Fibroblast of the conjunctiva (primary cell): Measurements from ENCODE around the gene LRRTM4.

Source experiments
- DNase-seq: peaks from one replicate; pipeline ENCODE4 v3.0.0-alpha.2; 2010; ENCODE audit warnings: low read depth

LRRTM4 gene

GRCh38 chr2:76985387-76986136, 536.6 kb downstream of the LRRTM4 start:
- DNase-seq: no peak

GRCh38 chr2:76984359-76984758, 537.8 kb downstream of the LRRTM4 start:
- no peak for DNase-seq

DNA sequence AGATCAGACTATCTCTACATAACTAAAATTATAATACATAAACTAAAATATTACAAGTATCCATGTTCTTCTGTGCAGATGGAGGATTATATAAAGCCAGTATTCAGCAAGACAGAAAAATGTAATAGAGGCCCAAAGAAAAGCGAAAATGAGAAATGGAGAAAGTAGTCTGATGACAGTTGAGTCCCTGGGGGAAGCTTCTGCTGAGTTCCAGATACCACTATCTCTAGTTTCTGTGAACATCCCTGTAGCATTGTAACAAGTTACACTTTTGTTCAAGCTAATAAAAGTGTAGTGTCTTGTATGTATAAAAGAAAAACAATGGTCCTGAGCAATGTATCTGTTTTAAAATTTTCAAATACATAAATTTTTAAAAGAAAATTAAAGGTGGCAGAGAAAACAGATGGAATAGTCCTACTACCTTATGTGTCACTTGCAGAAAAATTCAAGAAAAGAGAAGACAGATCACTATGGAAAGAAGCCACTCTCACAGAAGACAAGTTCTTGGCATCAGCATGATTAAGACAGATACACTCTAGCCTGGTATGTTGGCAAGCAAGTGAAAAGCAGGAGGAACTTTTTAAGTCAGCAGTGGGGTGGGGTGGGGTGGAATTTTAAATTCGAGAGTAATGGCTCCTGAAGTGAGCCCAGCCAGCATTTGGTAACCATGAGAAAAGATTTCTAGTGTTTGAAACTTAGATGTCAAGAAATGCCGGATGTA, 541.9 kb downstream of the LRRTM4 start:
- DNase-seq: no peak

DNA sequence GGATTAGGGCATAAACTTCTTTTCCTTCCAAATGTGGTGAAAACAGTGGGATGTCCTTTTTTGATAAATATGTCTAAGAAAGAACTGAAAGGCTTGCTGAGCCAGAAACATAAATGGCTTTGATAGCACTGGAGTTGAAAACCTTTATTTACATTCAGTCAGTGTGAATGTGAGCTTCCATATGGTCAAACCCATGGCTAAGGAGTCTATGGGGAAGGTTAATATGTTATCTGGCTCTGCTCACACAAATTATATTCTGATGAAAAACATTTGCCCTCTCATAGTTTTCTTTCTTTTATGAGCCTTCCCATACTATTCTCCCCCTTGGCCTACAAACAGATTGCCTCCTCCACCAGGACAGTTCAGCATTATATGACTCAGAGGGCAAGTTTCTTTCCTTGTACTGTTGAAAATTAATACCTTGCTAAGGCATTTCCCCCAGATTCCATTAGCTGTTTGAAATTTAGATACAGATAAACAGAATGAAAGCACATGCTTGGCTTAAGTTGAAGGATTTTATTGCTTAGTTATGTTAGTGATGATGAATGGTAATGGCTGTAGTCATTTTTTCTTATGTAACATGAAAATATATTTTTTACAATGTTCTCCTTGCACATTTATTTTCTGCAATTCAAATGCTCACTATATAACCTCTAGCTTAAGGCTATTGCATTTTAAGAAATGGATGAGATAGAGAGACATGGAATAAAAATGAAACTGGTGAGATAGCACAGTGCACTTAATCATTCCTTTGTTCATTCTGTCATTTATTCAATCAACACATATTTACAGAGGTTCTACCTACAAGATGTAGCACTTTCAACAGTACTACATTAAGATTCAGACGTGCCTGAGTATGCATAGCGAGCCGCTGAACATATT, 544.1 kb downstream of the LRRTM4 start:
- no peak for DNase-seq

- DNase-seq: no peak
Measured at GRCh38 chr2:76975752-76976151, 546.4 kb downstream of the LRRTM4 start.

DNA sequence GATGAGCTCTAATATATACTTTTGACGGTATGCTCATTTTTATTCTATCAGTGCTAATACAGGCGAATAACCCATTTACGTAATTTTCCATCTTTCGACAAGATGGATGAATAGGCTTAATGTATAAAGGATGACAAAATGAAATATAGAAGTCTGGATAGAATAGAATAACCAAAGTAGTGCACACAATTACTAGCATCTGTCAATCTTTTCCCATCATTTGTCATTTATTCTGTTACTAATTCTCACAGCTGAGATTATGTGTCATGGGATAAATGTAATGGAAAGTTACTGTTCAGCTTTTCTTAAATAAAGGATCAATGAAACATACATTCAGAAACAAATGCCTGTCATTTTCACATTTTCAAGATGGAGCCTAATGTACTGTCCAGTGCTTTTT, 548.6 kb downstream of the LRRTM4 start:
- DNase-seq: no peak

- DNase-seq: no peak
Measured at GRCh38 chr2:76965772-76966171, 556.4 kb downstream of the LRRTM4 start.

- DNase-seq: no peak
Measured at GRCh38 chr2:76958749-76959148, 563.4 kb downstream of the LRRTM4 start.

- DNase-seq: peak; percentile 4
Measured at GRCh38 chr2:76953733-76954347, 568.3 kb downstream of the LRRTM4 start.

DNA sequence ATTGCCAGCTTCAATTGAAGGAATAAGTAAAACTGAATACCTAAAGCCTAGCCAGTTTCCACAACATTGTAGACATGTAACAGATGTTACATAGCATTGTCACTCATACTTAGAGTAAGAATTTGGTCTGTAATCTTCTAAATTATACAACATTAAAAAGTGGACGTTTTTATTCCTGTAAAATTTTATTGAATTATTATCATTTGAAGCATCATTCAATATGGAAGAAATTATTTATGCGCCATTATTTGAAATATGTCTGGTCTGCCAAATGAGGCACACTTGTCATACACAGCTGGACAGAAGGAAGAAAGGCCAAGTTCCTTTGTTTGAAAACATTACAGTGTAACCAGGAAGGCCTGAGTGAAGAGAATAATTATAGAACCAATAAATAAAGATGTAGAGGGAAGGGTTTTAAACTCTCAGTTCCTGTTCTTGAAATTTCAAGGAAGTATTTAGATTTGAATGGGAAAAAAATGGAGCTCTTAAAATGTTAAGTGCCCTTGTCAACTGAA, 575.5 kb downstream of the LRRTM4 start:
- DNase-seq: no peak

DNA sequence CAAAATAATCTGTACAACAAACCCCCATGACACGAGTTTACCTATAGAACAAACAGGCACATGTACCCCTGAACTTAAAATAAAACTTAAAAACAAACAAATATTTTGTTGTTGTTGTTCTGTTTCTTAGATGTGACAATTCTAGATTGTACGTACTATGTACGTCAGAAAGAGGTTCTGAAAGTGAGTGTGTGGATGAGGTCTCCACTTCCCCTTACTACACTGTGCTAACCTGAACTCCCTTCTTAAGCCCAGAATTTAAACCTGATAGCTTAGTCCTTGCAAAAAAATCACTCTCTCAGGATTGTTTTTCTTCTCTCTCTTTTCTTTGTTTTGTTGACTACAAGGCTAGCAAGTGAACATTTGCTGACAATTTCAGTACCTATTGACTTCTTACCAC, 581.6 kb downstream of the LRRTM4 start:
- DNase-seq: no peak

- DNase-seq: no peak
Measured at GRCh38 chr2:76938153-76938552, 584.0 kb downstream of the LRRTM4 start.

DNA sequence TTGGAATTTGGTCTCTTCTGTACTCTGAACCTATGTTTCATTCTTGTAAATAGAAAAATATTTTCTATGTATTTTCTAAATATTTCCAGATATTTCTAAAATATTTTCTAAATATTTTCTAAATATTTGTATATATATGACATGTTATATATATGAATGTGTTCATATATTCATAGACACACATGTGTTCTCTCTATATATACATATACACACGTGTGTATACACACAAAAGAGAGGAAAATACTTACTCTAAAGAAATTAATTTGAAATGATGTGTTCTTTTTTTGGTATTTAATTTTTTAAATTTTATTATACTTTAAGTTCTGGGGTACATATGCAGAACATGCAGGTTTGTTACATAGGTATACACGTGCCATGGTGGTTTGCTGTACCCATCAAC, 589.6 kb downstream of the LRRTM4 start:
- DNase-seq: no peak

DNA sequence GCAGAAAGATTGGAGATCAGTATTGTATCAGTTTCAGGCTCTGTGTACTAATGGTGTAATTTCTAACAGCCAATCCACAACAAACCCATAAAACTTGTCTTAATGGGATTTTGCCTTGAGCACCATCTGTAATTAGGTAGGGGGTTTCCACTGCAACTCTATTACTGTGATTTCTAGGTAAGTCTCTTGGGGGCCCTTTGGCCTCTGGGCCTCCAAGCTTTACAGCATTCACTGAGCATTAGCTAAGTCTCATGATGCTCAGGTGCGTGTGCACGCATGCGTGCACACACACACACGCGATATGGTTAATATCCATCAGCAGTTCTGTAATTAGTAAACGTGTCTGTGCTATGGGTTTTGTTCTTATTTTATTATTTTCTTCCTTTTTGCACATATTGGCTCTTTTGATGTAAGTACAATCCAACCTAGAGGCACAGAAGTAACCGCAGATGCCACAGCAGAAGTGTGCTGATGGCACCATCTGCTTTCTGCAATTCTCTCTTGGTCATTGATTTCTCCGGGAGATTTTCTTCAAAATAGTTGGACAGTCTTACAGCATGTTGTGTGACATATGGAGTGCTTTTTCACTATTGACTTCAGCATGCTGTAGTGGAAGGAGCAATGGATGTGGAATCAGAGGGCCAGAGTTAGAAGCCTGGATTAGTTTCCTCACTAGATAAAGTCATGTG, 592.0 kb downstream of the LRRTM4 start:
- DNase-seq: no peak

DNA sequence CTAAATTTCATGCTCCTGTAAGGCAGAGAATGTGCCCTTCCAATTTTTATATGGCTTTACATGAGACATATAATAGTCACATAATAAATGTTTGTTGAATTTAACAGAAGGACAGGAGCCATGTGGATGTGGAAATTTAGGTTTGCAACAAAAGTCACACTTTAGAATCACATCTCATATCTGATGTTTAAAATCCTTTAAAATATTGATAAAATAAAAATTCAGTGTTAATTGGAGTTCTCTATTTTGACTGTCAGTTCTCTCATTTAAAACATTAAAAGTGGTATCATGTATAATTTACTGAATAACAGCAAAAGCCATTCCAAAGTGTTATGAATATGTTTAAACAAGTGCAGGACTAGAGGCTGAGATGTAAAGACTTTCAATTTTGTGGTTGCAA, 594.1 kb downstream of the LRRTM4 start:
- no peak for DNase-seq

GRCh38 chr2:76921006-76921405, 601.2 kb downstream of the LRRTM4 start:
- DNase-seq: no peak

DNA sequence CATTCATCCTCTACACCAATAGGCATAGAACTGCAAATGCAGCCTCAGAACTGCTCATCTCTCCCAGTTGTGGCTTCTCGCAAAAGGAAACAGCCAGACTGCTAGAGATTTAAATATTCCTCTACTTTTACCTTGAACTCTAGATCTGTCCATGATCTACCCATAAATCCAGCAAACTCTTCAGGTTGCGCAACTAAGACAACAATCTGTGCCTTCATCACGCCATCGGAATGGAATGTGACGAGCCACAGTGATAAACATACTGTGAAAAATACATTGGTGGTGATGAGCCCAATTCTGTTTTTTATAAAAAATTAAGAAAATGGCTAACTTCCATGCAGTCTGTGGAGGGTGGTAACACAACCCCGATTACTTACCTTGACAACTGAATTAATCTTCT, 626.7 kb downstream of the LRRTM4 start:
- no peak for DNase-seq

- DNase-seq: no peak
Measured at GRCh38 chr2:76870581-76870980, 651.6 kb downstream of the LRRTM4 start.

- DNase-seq: no peak
Measured at GRCh38 chr2:76870011-76870410, 652.2 kb downstream of the LRRTM4 start.

DNA sequence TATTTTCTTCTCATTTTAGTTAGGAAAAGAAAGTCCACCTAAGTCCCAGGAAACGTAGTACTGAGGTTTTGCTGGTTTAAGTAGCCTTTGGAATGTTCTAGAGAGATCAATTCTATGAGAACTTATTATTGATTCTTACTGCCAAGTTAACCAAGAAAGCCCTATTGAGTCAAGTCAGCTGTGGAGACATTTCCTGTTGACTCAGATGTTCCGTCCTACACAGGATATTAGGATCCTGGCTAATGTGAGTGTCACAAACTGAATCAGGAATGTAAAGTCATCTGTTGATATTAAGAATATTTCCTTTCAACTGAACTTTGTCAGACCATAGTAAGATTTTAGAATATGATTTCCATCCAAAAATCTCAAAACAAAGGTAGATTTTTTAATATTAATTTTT, 654.3 kb downstream of the LRRTM4 start:
- DNase-seq: peak; percentile 27

DNA sequence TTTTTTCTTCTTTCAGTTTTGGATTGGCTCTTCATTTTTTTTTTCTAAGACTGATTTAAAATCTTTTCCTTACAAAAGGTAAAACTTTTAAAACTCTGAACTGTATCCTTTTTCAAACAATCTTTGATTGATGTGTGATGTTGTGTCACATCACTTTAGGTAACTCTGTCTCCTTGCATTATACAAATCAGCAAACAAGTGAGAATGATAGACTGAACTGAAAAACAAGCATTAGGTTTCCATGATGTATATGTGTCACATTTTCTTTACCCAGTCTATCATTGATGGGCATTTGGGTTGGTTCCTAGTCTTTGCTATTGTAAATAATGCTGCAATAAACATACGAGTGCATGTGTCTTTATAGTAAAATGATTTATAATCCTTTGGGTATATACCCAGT, 655.7 kb downstream of the LRRTM4 start:
- DNase-seq: no peak
